IMR-90 (cell line): ENCODE results near the gene SNAPIN. TPM values are rescaled to one million over a fixed set of nuclear protein-coding genes. Genes with fewer than 3 reads are reported as not detected.

ENCODE experiments used
- ATAC-seq: fragments of 200-7000 bp; cut with Tn5 transposase; 2 replicates; pipeline ENCODE4 v1.9.1; 2020; ENCODE audit warnings: low read depth, mild to moderate bottlenecking, moderate library complexity
- BruUV-seq: library from RNA; stranded (reverse); fragments of 400-500 nt; replicated peaks from 2 replicates; lab custom pipeline; 2021; lab: Mats Ljungman, UMichigan
- CTCF ChIA-PET: fragments of 300-600 bp; formaldehyde crosslinking; extraction: SDS; loops from one replicate; lab custom pipeline; 2021; ENCODE audit warnings: antibody characterized with exemption; lab: Yijun Ruan, JAX
- POLR2A ChIA-PET: fragments of 300-600 bp; sonication (Branson Sonifier 250); formaldehyde crosslinking; loops from one replicate; lab custom pipeline; 2022; ENCODE audit warnings: antibody characterized with exemption; ENCODE audit not compliant: unreplicated experiment; lab: Charles Lee
- DNase-seq: peaks from one replicate; pipeline ENCODE4 v3.0.0; 2013
- H2AFZ ChIP-seq: replicated peaks from 2 replicates; pipeline ENCODE3; 2013; ENCODE audit warnings: low read length, mild to moderate bottlenecking; ENCODE audit not compliant: poor library complexity
- H2AK5ac ChIP-seq: 2 replicates; pipeline ENCODE4 v1.6.1; 2013; ENCODE audit warnings: low read depth, low read length, inconsistent platforms
- H2AK9ac ChIP-seq: replicated peaks from 2 replicates; pipeline ENCODE3; 2013; ENCODE audit warnings: mild to moderate bottlenecking, low read depth, low read length, moderate library complexity; ENCODE audit not compliant: poor library complexity
- H2BK120ac ChIP-seq: 2 replicates; pipeline ENCODE4 v1.6.1; 2013; ENCODE audit warnings: low read depth, low read length, inconsistent platforms
- H2BK15ac ChIP-seq: 3 replicates; pipeline ENCODE4 v1.6.1; 2013; ENCODE audit warnings: low read depth, low read length, inconsistent platforms
- H2BK20ac ChIP-seq: 2 replicates; pipeline ENCODE4 v1.6.1; 2013; ENCODE audit warnings: low read depth, mild to moderate bottlenecking, inconsistent platforms, low read length, moderate library complexity
- H2BK5ac ChIP-seq: 2 replicates; pipeline ENCODE4 v1.6.1; 2013; ENCODE audit warnings: mild to moderate bottlenecking, low read depth, low read length, inconsistent platforms; ENCODE audit not compliant: poor library complexity, severe bottlenecking
- H3K14ac ChIP-seq: replicated peaks from 2 replicates; pipeline ENCODE4 v1.6.1; 2013; ENCODE audit warnings: low read depth, low read length, inconsistent platforms
- H3K18ac ChIP-seq: 2 replicates; pipeline ENCODE4 v1.6.1; 2013; ENCODE audit warnings: low read depth, low read length, control low read depth
- H3K23ac ChIP-seq: 2 replicates; pipeline ENCODE4 v1.6.1; 2013; ENCODE audit warnings: low read depth, low read length, inconsistent platforms
- H3K27ac ChIP-seq: 2 replicates; pipeline ENCODE4 v1.5.1; 2013; ENCODE audit warnings: mild to moderate bottlenecking, control low read depth, low read length; ENCODE audit not compliant: insufficient read depth
- H3K27me3 ChIP-seq: 2 replicates; pipeline ENCODE4 v1.6.1; 2013; ENCODE audit warnings: low read length; ENCODE audit not compliant: control insufficient read depth, insufficient read depth
- H3K36me3 ChIP-seq: 2 replicates; pipeline ENCODE4 v1.6.1; 2013; ENCODE audit warnings: low read length, mixed read lengths; ENCODE audit not compliant: control insufficient read depth, insufficient read depth
- H3K4ac ChIP-seq: 2 replicates; pipeline ENCODE4 v1.6.1; 2013; ENCODE audit warnings: low read depth, low read length, inconsistent platforms
- H3K4me1 ChIP-seq: 2 replicates; pipeline ENCODE4 v1.6.1; 2013; ENCODE audit warnings: low read length, mixed read lengths; ENCODE audit not compliant: control insufficient read depth, insufficient read depth
- H3K4me2 ChIP-seq: 2 replicates; pipeline ENCODE4 v1.6.1; 2013; ENCODE audit warnings: low read depth, mild to moderate bottlenecking, control low read depth, low read length, moderate library complexity
- H3K4me3 ChIP-seq: 2 replicates; pipeline ENCODE4 v1.5.1; 2013; ENCODE audit warnings: low read depth, mild to moderate bottlenecking, control low read depth, low read length, moderate library complexity; ENCODE audit not compliant: insufficient read depth
- H3K56ac ChIP-seq: 2 replicates; pipeline ENCODE4 v1.6.1; 2013; ENCODE audit warnings: low read length, inconsistent platforms; ENCODE audit not compliant: insufficient read depth; ENCODE audit errors: extremely low read depth
- H3K79me1 ChIP-seq, 2 experiments: 2 replicates each; pipeline ENCODE4 v1.6.1; 2013; ENCODE audit warnings: low read length in 2 of 2, inconsistent platforms in 1 of 2, low read depth in 1 of 2
- H3K9ac ChIP-seq: 2 replicates; pipeline ENCODE4 v1.6.1; 2013; ENCODE audit warnings: low read depth, low read length, control low read depth
- H3K9me1 ChIP-seq: 2 replicates; pipeline ENCODE4 v1.6.1; 2013; ENCODE audit warnings: low read length, inconsistent platforms; ENCODE audit not compliant: insufficient read depth
- H3K9me3 ChIP-seq: 2 replicates; pipeline ENCODE4 v1.6.1; 2013; ENCODE audit warnings: low read length; ENCODE audit not compliant: control insufficient read depth, insufficient read depth
- H4K20me1 ChIP-seq: 2 replicates; pipeline ENCODE4 v1.6.1; 2013; ENCODE audit warnings: low read length, inconsistent platforms; ENCODE audit not compliant: insufficient read depth
- H4K5ac ChIP-seq: 2 replicates; pipeline ENCODE4 v1.6.1; 2013; ENCODE audit warnings: mild to moderate bottlenecking, low read depth, low read length, control low read depth
- H4K8ac ChIP-seq, 2 experiments: 2 replicates each; pipeline ENCODE4 v1.6.1; 2013; ENCODE audit warnings: low read depth in 2 of 2, low read length in 2 of 2, control low read depth in 1 of 2, inconsistent platforms in 1 of 2
- H4K91ac ChIP-seq: 2 replicates; pipeline ENCODE4 v1.6.1; 2013; ENCODE audit warnings: low read depth, low read length, inconsistent platforms; ENCODE audit not compliant: insufficient read depth
- BHLHE40 ChIP-seq: fragments of 150-350 bp; IDR thresholded peaks from 2 replicates; pipeline ENCODE4 v1.6.1; 2016; ENCODE audit warnings: mild to moderate bottlenecking, low read depth, low read length
- CHD1 ChIP-seq: IDR thresholded peaks from 2 replicates; pipeline ENCODE4 v1.6.1; 2012; ENCODE audit warnings: low read depth, low read length, improper control_type of control experiment
- FOS ChIP-seq: fragments of 150-350 bp; IDR thresholded peaks from 2 replicates; pipeline ENCODE4 v1.6.1; 2016; ENCODE audit warnings: low read depth, low read length
- MAFK ChIP-seq: IDR thresholded peaks from 2 replicates; pipeline ENCODE4 v1.6.1; 2012; ENCODE audit warnings: low read depth, low read length, improper control_type of control experiment
- MAZ ChIP-seq: IDR thresholded peaks from 2 replicates; pipeline ENCODE4 v1.6.1; 2012; ENCODE audit warnings: low read depth, mild to moderate bottlenecking, low read length, improper control_type of control experiment, moderate library complexity, borderline replicate concordance
- MXI1 ChIP-seq: IDR thresholded peaks from 2 replicates; pipeline ENCODE4 v1.6.1; 2012; ENCODE audit warnings: low read depth, mild to moderate bottlenecking, low read length, moderate library complexity, borderline replicate concordance
- NFE2L2 ChIP-seq: fragments of 150-350 bp; IDR thresholded peaks from 2 replicates; pipeline ENCODE4 v1.6.1; 2016; ENCODE audit warnings: low read depth, mild to moderate bottlenecking, low read length
- POLR2A ChIP-seq: IDR thresholded peaks from 2 replicates; pipeline ENCODE4 v1.6.1; 2012; ENCODE audit warnings: mild to moderate bottlenecking, low read depth, low read length
- RAD21 ChIP-seq: IDR thresholded peaks from 2 replicates; pipeline ENCODE4 v1.6.1; 2012; ENCODE audit warnings: low read length, improper control_type of control experiment
- RCOR1 ChIP-seq: IDR thresholded peaks from 2 replicates; pipeline ENCODE4 v1.6.1; 2012; ENCODE audit warnings: mild to moderate bottlenecking, low read length, improper control_type of control experiment; ENCODE audit not compliant: insufficient replicate concordance
- RFX5 ChIP-seq: IDR thresholded peaks from 2 replicates; pipeline ENCODE4 v1.8.0; 2012; ENCODE audit warnings: low read depth, mild to moderate bottlenecking, low read length, moderate library complexity
- USF2 ChIP-seq: fragments of 150-350 bp; IDR thresholded peaks from 2 replicates; pipeline ENCODE4 v1.6.1; 2017; ENCODE audit warnings: mild to moderate bottlenecking, antibody characterized with exemption, low read length, low read depth
- WGBS, 2 experiments: methylation state at CpG; one replicate each; pipeline versions ENCODE4 v1.1.5 to v1.1.7; 2013; ENCODE audit warnings: missing lambda C conversion rate in 2 of 2; ENCODE audit not compliant: insufficient read length in 1 of 2; ENCODE audit errors: extremely low coverage in 2 of 2; 5-methylcytosine and 5-hydroxymethylcytosine counted together
- dilution Hi-C: fragments of 300-500 bp; cut with HindIII; formaldehyde crosslinking; loops from one replicate; pipeline ENCODE4 v1.14.3; 2018; ENCODE audit warnings: low sequenced_read_pairs; ENCODE audit not compliant: unreplicated experiment
- in situ Hi-C: fragments of 300-500 bp; cut with MboI; formaldehyde crosslinking; loops from 3 replicates; pipeline ENCODE4 v1.14.3; 2019; ENCODE audit warnings: low sequenced_read_pairs, inconsistent platforms, mixed read lengths
- intact Hi-C: fragments of 100-400 bp; cut with micrococcal nuclease; formaldehyde crosslinking; loops from 2 replicates; pipeline ENCODE4 v1.10.0; 2022
- polyA plus RNA-seq, 3 experiments: library from polyadenylated mRNA; depleted of rRNA; stranded (reverse); fragments of >200 nt; gene quantifications; 2 replicates each; pipeline ENCODE4 v1.2.3, GENCODE V29; 2012; ENCODE audit warnings: low replicate concordance in 1 of 3
- total RNA-seq: library from RNA; depleted of rRNA; stranded (reverse); fragments of >200 nt; gene quantifications from 2 replicates; pipeline ENCODE4 v1.2.3, GENCODE V29; 2012
- TF ChIP-seq, protein P1 (sequence below): fragments of 150-350 bp; IDR thresholded peaks from 2 replicates; pipeline ENCODE4 v1.6.1; 2016; ENCODE audit warnings: low read depth, mild to moderate bottlenecking, low read length, moderate library complexity, borderline replicate concordance

The SNAPIN gene
- total and polyA plus RNA-seq, 2 of the 4 experiments (the other 2 are of a cell fraction), result 37.4 to 40.9 TPM

GRCh38 chr1:153711026-153711425 lies 52.5 kb downstream of the SNAPIN start:
- Histone ChIP-seq H3K14ac (no peak overlapping the region), H2AFZ (no peak overlapping the region), H2AK9ac (no peak overlapping the region), H4K91ac (no peak overlapping the region), H3K4me3 (no peak overlapping the region), H3K79me1 (no peaks in the 10 kb centered on the region), H4K8ac (no peak overlapping the region), H3K4me1 (no peaks in the 10 kb centered on the region), H3K27me3 (no peaks in the 10 kb centered on the region; the same call in 1 of the 2 replicates), H3K4ac (no peak overlapping the region), H3K9me3 (0 out of 2 replicates have a peak, but pooled peaks cover 2% of the 10 kb centered on the region), H2AK5ac (no peak overlapping the region), H4K20me1 (no peaks in the 10 kb centered on the region), H3K36me3 (no peaks in the 10 kb centered on the region), H2BK15ac (no peak overlapping the region), H2BK5ac (no peak overlapping the region), H3K9me1 (no peaks in the 10 kb centered on the region), H3K18ac (no peak overlapping the region), H3K27ac (no peak overlapping the region), H4K5ac (no peak overlapping the region), H3K56ac (no peak overlapping the region), H3K4me2 (no peak overlapping the region), H3K23ac (no peak overlapping the region), H3K9ac (no peak overlapping the region), H2BK120ac (no peak overlapping the region), H2BK20ac (no peak overlapping the region)
- 73% methylated on average over 1 of the region's 7 CpGs; no CpG with 5 or more reads in 1 of the 2 experiments for WGBS, 2 experiments
- in situ Hi-C loops (no loop called here), intact Hi-C loops (no loop called here), dilution Hi-C loops (no loop called here)
- ChIA-PET CTCF (interaction anchor here (0.6 kb wide), 1 partner anchor 185 kb away, joined by 3 read pairs; no protein-coding TSS in a partner anchor), POLR2A (no interaction called here)
- ATAC-seq, result no peak
- TF ChIP-seq USF2 (no peak), RAD21 (no peak), POLR2A (no peak), MAFK (no peak), RCOR1 (no peak), MAZ (no peak), MXI1 (no peak), CHD1 (no peak), BHLHE40 (no peak), RFX5 (no peak), FOS (no peak), NFE2L2 (no peak)
- TF ChIP-seq, protein P1, sequence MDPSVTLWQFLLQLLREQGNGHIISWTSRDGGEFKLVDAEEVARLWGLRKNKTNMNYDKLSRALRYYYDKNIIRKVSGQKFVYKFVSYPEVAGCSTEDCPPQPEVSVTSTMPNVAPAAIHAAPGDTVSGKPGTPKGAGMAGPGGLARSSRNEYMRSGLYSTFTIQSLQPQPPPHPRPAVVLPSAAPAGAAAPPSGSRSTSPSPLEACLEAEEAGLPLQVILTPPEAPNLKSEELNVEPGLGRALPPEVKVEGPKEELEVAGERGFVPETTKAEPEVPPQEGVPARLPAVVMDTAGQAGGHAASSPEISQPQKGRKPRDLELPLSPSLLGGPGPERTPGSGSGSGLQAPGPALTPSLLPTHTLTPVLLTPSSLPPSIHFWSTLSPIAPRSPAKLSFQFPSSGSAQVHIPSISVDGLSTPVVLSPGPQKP, result no peak
- no TSS peak for BruUV-seq
- DNase-seq, result no peak
